Measurements from ENCODE around the gene ATE1.
"Not testable (repeated sequence)": the region's sequence is repeated elsewhere in the genome, so short reads cannot be mapped to it uniquely, and the experiment has no call there.

Gene ATE1

GRCh38 chr10:121929585-121930267 is 1.9 kb upstream of the ATE1 start:
- FAIRE-seq, result not testable (repeated sequence)

DNA sequence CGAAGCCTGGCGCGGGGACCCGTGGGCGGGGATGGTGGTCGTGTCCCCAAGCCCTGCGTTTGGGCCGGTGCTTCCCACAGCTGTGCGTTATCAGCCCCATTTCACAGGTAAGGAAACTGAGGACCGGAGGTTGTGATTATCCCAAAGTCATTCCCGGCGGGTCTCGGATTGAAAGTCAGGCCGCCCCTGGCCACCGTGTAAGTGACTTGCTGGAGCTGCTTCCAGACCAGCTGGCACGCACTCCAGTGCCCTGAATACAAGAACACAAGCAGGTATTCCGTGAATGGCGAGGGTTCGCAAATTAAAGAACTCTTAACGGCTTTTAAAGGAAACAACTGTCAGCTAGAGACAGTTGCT is 675 bp upstream of the ATE1 start:
- FAIRE-seq, result no peak

DNA sequence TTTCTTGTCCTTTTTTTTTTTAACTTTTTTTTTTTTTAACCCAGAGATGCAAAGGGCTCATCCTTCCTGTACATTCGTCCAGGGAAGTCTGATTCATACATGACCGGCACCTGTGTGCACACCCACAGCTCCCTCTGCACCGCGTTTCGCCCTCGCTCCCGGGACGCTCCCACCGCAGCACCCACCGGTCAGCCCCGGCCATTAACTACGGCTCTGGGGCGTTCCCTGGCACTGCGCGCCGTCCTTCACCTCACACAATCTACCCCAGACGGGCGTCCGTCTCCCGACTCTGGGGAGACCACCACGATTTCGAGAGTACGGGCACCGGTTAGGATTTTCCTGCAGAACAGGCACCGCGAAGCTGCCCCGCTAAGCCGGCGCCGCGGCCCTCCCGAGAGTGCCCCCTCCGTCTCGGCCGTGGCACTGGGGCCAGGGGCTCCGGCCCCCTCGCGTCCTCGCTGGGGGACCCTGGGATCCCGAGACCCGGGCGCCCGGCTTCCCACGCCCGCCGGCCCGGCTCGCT is 452 bp downstream of the ATE1 start:
- FAIRE-seq, result no peak

- FAIRE-seq, result no peak
Observed at GRCh38 chr10:121926671-121927317, 1.0 kb downstream of the ATE1 start.

DNA sequence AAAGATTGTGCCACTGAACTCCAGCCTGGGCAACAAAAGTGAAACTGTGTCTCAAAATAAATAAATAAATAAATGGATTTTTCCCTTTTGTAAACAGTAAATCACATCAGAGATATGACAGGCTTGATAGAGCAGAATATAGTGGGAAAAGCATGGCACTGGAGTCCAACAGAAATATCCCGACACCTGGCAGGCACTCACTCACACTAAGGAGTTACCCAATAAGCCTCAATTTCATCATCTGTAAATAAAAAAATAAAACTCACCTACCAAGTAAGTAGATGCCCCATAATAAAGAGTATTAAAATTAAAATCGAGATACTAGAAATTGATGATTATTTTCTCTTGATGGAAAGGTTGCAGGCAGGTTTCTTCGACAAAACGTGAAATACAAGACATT is 1.7 kb downstream of the ATE1 start:
- no peak for FAIRE-seq

- no peak for FAIRE-seq
Observed at GRCh38 chr10:121921238-121921931, 6.4 kb downstream of the ATE1 start.

DNA sequence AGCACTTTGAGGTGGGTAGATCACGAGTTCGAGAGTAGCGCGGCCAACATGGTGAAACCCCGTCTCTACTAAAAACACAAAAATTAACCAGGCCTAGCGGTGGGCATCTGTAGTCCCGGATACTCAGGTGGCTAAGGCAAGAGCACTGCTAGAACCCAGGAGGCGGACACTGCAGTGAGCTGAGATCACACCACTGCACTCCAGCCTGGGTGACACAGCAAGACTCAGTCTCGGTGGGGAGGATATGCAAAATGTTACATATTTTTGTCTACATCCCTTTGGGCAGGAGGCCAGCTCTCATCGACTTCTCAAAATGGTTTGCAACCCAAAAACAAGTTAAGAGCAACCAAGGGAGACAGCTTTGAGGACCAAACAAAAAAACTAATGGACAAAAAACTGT is 8.2 kb downstream of the ATE1 start:
- FAIRE-seq, result no peak

DNA sequence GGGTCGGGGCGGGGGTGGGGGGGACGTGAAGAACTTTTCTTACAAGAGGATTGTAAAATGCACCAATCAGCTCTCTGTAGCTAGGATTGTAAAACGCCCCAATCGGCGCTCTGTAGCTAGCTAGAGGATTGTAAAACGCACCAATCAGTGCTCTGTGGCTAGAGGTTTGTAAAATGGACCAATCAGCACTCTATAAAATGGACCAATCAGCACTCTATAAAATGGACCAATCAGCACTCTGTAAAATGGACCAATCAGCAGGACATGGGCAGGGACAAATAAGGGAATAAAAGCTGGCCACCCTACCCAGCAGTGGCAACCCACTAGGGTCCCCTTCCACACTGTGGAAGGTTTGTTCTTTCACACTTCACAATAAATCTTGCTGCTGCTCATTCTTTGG is 9.0 kb downstream of the ATE1 start:
- FAIRE-seq, result not testable (repeated sequence)

DNA sequence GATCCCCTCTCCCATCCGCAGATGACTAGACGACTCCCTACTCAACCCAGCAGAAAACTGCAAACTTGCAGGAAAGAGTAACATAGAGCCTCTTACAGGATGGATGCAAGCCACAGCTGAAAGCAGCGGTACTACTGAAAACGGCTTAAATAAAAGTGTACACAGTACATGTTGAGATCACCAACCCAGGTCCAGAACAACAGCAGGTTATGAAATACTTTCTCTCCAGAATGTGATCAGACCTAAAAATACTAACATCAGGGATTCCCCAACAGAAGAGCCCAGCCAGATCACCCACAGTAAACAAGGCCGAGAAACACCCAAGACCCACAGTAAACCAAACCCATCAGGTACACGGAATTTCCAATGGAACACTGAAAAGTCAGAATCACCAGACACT is 13.2 kb downstream of the ATE1 start:
- no peak for FAIRE-seq

GRCh38 chr10:121911421-121911697 is 16.5 kb downstream of the ATE1 start:
- no peak for FAIRE-seq

DNA sequence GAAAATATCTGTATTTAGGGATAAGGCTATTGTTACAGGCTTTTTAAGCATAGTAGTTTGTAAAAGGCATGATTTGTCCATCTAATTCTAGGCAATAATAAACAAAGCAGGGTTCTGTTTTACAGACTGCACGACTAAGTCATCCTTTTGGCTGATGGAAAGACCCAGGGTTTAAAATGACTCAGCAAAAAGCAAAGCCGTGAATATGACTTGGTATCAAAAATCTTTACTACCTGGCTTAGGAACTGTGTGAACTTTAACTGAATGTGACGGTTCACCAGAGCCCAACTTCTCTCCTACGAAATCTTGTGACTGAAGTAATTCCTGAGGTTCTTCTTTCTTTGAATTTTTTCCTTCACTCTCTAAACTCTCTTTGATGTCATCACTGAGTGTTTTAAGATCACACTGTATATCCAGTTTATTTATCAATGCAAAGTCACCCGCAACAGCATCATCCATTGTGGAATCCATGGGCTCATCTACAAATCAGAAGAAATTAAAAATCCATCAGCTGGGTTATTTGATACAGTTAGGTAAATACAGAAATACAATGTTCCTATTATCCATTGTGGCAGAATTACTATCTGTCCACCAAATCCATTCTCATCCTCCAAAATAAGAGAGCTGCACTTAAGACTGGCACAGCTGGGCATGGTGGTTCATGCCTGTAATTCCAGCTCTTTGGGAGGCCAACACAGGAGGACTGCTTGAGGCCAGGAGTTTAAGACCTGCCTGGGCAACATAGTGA is 17.0 kb downstream of the ATE1 start:
- no peak for FAIRE-seq

DNA sequence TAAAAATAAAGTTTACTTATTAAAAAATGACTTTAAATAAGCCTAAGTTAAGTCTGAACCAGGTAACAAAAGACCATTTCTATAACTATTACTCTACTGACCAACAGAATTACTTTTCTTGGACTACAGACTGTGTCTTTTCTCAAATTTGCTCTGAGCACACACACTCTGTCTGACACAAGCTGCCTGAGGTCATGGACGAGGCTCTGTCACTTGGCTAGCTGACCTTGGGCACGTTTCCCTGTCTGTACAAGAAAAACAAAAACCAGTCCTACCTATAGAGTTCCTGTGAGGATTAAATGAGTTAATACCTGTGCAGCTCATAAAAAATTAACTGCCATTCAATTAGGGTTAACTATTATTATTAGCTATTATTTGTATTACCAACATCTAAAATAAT is 22.9 kb downstream of the ATE1 start:
- no peak for FAIRE-seq

- peak; percentile 91 for FAIRE-seq
Observed at GRCh38 chr10:121900443-121901174, 27.2 kb downstream of the ATE1 start.

- no peak for FAIRE-seq
Observed at GRCh38 chr10:121899727-121900126, 28.1 kb downstream of the ATE1 start.

DNA sequence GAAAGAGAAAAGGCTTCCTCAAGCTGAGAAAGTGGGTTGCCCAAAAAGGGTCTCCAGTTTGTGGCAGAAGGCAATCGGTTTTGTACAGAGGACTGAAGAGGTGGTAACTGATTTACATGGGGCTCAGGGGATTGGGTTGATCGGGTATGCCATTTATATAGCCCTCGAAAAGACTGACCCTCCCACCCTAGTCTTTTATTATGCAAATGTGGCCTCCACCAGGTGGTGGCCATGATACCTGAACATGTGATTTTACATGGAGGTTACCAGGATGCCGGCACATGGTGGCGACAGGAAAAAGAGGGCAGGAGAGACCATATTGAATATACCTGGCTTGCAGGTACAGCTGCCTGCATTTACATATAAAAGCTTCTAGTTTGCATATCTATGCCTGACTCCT is 36.7 kb downstream of the ATE1 start:
- no peak for FAIRE-seq

GRCh38 chr10:121889212-121889611 is 38.6 kb downstream of the ATE1 start:
- FAIRE-seq, result no peak

- FAIRE-seq, result peak; percentile 30
Observed at GRCh38 chr10:121886997-121887622, 40.7 kb downstream of the ATE1 start.

- FAIRE-seq, result no peak
Observed at GRCh38 chr10:121886181-121886580, 41.6 kb downstream of the ATE1 start.

DNA sequence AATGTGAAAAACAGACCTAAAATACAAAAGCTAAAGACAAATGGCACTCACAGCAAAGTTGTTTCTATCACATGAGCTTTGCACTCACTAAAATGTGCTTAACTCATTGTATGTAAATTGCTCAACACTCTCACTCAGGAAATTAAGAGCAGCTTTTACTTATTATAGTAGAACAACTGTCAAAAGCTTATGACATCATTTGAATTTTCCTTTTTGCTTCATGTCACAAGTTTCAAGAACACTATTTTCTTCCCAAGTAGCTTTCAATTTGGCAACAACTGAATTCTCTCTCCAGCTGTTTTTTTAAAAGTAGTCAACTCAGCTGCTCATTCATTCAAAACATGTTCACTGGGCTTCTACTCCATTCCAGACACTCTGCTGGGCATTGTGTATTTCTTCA is 46.9 kb downstream of the ATE1 start:
- no peak for FAIRE-seq

DNA sequence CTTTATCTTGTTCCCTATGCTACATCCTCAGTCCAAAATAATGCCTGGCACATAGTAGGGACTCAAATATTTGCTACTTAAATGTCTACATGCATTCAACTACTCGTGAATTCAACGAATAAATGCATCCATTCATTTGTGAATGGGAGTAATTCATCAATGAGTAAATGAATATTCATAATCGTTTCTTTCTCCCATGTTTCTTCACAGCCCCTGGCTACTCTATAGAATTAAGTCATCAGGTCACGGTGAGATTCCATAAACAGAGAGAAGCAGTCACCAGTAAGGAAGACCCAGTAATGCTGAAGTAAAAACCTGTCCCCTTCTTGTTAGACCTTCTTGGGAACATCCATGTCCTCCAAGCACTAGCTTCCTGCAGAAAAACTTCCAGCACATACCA is 48.4 kb downstream of the ATE1 start:
- no peak for FAIRE-seq

- FAIRE-seq, result no peak
Observed at GRCh38 chr10:121873236-121873635, 54.6 kb downstream of the ATE1 start.

GRCh38 chr10:121870413-121870812 is 57.4 kb downstream of the ATE1 start:
- no peak for FAIRE-seq
